Measurements from ENCODE around the gene PRKG1. TPM values are rescaled to one million over a fixed set of nuclear protein-coding genes. Genes with fewer than 3 reads are reported as not detected.

PRKG1 gene
- total RNA-seq, 1 experiment from 2014 or later: 10.4 TPM

GRCh38 chr10:51257511-51258248 lies 183.4 kb downstream of the PRKG1 start:
- no peak overlapping the region for H3K27ac ChIP-seq (ENCODE audit: insufficient read length, low read depth, low read length)

More at GRCh38 chr10:51257511-51258248, 183.4 kb downstream of the PRKG1 start:
- no peaks in the 10 kb centered on the region for H3K23me2 ChIP-seq (ENCODE audit: insufficient read length, low read depth, low read length, poor library complexity, severe bottlenecking)
- Mint-ChIP-seq H3K9me3 (no peaks in the 10 kb centered on the region), H3K27me3 (ENCODE audit: low read depth) (no peaks in the 10 kb centered on the region; the same call in 1 of the 2 replicates), H3K4me3 (no peak overlapping the region), H3K36me3 (ENCODE audit: insufficient read depth in 1 of 3, low read depth in 3 of 3) (no peaks in the 10 kb centered on the region), H3K4me1 (peaks cover 32 to 38% of the 10 kb centered on the region in 2 experiments), H3K27ac (peak overlapping the region in 2 of 3 experiments; percentile 9 to 38; a peak in 2 of 7 replicates)
- H4K91ac ChIP-seq (ENCODE audit: insufficient read length, low read depth, low read length): no peak overlapping the region
- no peak overlapping the region for H3K4me2 ChIP-seq (ENCODE audit: insufficient read depth, insufficient read length, low read length)
- H2BK20ac ChIP-seq (ENCODE audit: low read depth, low read length, poor library complexity, severe bottlenecking): no peak overlapping the region
- H3K14ac ChIP-seq (ENCODE audit: insufficient read depth, low read length): no peak overlapping the region
- H2BK12ac ChIP-seq (ENCODE audit: insufficient read length, low read depth, low read length): no peak overlapping the region
- no peak overlapping the region for H2BK120ac ChIP-seq (ENCODE audit: low read depth, low read length, poor library complexity, severe bottlenecking)
- no peak overlapping the region for H2AFZ ChIP-seq (ENCODE audit: low read length)
- H4K5ac ChIP-seq (ENCODE audit: insufficient read length, low read depth, low read length): no peak overlapping the region
- no peak for TF ChIP-seq CTCF (conservative IDR thresholded peaks at IDR 0.05)
- DNase-seq: no peak
- peaks cover 5% of the 10 kb centered on the region; the same call in 1 of the 2 replicates for H3K4me1 ChIP-seq (ENCODE audit: insufficient read depth, low read length)
- H4K8ac ChIP-seq (replicated peaks; ENCODE audit: insufficient read length, low read depth, low read length): no peak overlapping the region
- no peak overlapping the region for H2BK5ac ChIP-seq (ENCODE audit: insufficient read length, low read length)
- no peak overlapping the region for H3K23ac ChIP-seq (ENCODE audit: insufficient read length, low read depth, low read length)
- no peaks in the 10 kb centered on the region for H3K79me1 ChIP-seq (ENCODE audit: insufficient read depth, low read depth, low read length, poor library complexity, severe bottlenecking)
- no CpG with 5 or more reads among the region's 7 CpGs for WGBS (ENCODE audit: extremely low coverage, insufficient read length, low lambda C conversion rate)
- H3K9me3 ChIP-seq (ENCODE audit: control insufficient read depth, low read depth, low read length): no peaks in the 10 kb centered on the region
- H3K56ac ChIP-seq (ENCODE audit: insufficient read length, low read depth, low read length): no peak overlapping the region
- H3K27me3 ChIP-seq (ENCODE audit: insufficient read depth, low read length): no peaks in the 10 kb centered on the region
- H2BK15ac ChIP-seq (ENCODE audit: low read depth, low read length): no peak overlapping the region
- H3K9ac ChIP-seq (ENCODE audit: extremely low read depth, insufficient read length, low read length): no peak overlapping the region
- no peak overlapping the region for H2AK5ac ChIP-seq (ENCODE audit: insufficient read length, low read length)
- no peak overlapping the region for H3K18ac ChIP-seq (ENCODE audit: insufficient read length, low read depth, low read length)
- no peak overlapping the region for H3T11ph ChIP-seq (ENCODE audit: low read length)
- H3K4ac ChIP-seq (ENCODE audit: low read depth, low read length): no peak overlapping the region
- H4K20me1 ChIP-seq (ENCODE audit: control insufficient read depth, insufficient read depth, insufficient read length): no peaks in the 10 kb centered on the region
- no peaks in the 10 kb centered on the region for H3K79me2 ChIP-seq (ENCODE audit: insufficient read depth, low read length)

Data from H9 (cell line).